ENCODE data around the gene CDT1.

Gene CDT1

DNA sequence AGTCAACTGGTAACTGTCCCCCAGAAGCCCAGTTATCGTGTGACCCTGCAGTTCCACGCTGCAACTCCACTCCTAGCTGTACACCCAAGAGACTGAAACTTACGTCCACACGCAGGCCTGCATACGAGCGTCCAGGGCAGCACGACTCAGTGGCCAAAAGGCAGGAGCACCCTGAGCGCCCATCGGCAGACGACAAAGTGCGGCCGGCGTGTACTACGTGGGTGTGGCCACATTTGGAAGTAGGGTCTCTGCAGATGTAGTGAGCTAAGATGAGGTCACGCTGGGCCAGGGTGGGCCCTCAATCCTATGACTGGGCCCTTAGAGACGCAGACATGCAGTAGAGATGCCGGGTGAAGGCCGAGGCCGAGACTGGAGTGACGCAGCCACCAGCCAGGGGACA lies 39.7 kb downstream of the CDT1 start:
- Histone ChIP-seq H4K8ac (ENCODE audit: low read depth, low read length) (peak overlapping the region; percentile 65), H3K4me3 (ENCODE audit: low read length in 2 of 2) (no peak overlapping the region), H3K4me1 (ENCODE audit: control insufficient read depth in 2 of 2, insufficient read depth in 1 of 2, low read depth in 1 of 2, low read length in 2 of 2) (no peaks in the 10 kb centered on the region), H3K23ac (ENCODE audit: low read depth, low read length, poor library complexity) (no peak overlapping the region), H3K27me3 (ENCODE audit: control insufficient read depth in 3 of 3, insufficient read depth in 3 of 3, low read depth in 1 of 3, low read length in 3 of 3) (no peaks in the 10 kb centered on the region), H3K79me1 (ENCODE audit: low read depth, low read length) (peaks cover 6% of the 10 kb centered on the region), H2AK5ac (ENCODE audit: low read depth, low read length) (peak overlapping the region; percentile 18), H3K4ac (ENCODE audit: low read length) (no peak overlapping the region), H3K36me3 (replicated peaks in 1 of 2; ENCODE audit: control insufficient read depth in 2 of 2, insufficient read depth in 2 of 2, low read length in 2 of 2) (peaks cover 0 to 6% of the 10 kb centered on the region in 2 donors), H3K9ac (ENCODE audit: low read depth, low read length, poor library complexity) (no peak overlapping the region), H3K4me2 (ENCODE audit: insufficient read depth, low read length, poor library complexity, severe bottlenecking) (no peak overlapping the region), H2BK12ac (ENCODE audit: low read length) (no peak overlapping the region), H2BK5ac (ENCODE audit: low read length) (no peak overlapping the region), H4K91ac (ENCODE audit: low read depth, low read length, poor library complexity) (no peak overlapping the region), H2BK15ac (ENCODE audit: low read length) (no peak overlapping the region), H3K9me3 (replicated peaks in 1 of 2; ENCODE audit: control insufficient read depth in 2 of 2, insufficient read depth in 1 of 2, low read depth in 1 of 2, low read length in 2 of 2) (no peaks in the 10 kb centered on the region), H3K14ac (ENCODE audit: low read length) (peak overlapping the region; percentile 71), H2BK120ac (ENCODE audit: low read depth, low read length) (no peak overlapping the region), H3K18ac (ENCODE audit: low read length) (no peak overlapping the region), H2AFZ (ENCODE audit: low read length) (no peak overlapping the region), H3K27ac (replicated peaks; ENCODE audit: low read length) (no peak overlapping the region)
- WGBS, 2 donors (ENCODE audit: extremely low coverage in 2 of 2, insufficient read length in 2 of 2, insufficient replicate concordance in 1 of 2), result no CpG with 5 or more reads among the region's 20 CpGs
- no peak for DNase-seq (ENCODE audit: low spot score)

DNA sequence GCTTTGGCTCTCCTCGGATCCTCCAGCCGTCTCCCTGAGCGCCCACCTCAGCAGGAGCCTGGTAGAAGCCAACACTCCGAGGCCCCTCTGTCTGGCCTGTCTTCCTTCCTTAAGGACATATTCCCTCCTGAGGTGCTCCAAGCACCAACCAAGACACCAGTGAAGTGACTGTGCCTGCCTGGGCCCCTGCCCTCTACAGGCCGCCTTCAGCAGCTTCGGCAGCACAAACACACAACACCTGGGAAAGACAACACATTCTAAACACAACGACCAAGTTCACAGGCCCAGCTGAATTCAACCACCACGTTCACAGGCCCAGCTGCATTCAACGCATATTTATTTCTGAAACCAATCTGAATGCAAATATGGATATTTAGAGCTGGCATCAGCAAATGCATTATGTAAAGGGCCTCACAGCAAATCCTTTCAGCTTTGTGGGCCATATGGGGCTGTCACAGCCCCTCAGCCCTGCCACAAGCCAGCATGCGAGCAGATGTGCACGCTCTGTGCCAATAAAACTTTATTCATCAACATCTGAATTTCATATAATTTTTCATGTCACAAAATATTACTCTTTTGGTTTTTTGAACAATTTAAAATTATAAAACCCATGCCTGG lies 40.9 kb downstream of the CDT1 start:
- no peak overlapping the region for H2BK120ac ChIP-seq (ENCODE audit: low read depth, low read length)
- H4K8ac ChIP-seq (ENCODE audit: low read depth, low read length), result peak overlapping the region; percentile 65
- H3K4ac ChIP-seq (ENCODE audit: low read length), result no peak overlapping the region
- no peak overlapping the region for H3K14ac ChIP-seq (ENCODE audit: low read length)
- no peak overlapping the region for H3K9ac ChIP-seq (ENCODE audit: low read depth, low read length, poor library complexity)
- no peaks in the 10 kb centered on the region for H3K4me1 ChIP-seq (ENCODE audit: control insufficient read depth in 2 of 2, insufficient read depth in 1 of 2, low read depth in 1 of 2, low read length in 2 of 2)
- H3K27ac ChIP-seq (replicated peaks; ENCODE audit: low read length), result no peak overlapping the region
- H2AK5ac ChIP-seq (ENCODE audit: low read depth, low read length), result no peak overlapping the region
- H3K23ac ChIP-seq (ENCODE audit: low read depth, low read length, poor library complexity), result no peak overlapping the region
- H3K4me3 ChIP-seq (ENCODE audit: low read length in 2 of 2), result no peak overlapping the region
- no peak for DNase-seq (ENCODE audit: low spot score)
- H3K18ac ChIP-seq (ENCODE audit: low read length), result no peak overlapping the region
- H2BK5ac ChIP-seq (ENCODE audit: low read length), result peak overlapping the region; percentile 29
- no peak overlapping the region for H2BK12ac ChIP-seq (ENCODE audit: low read length)
- H2AFZ ChIP-seq (ENCODE audit: low read length), result no peak overlapping the region
- H4K91ac ChIP-seq (ENCODE audit: low read depth, low read length, poor library complexity), result no peak overlapping the region
- peaks cover 0 to 4% of the 10 kb centered on the region in 2 donors for H3K36me3 ChIP-seq (replicated peaks in 1 of 2; ENCODE audit: control insufficient read depth in 2 of 2, insufficient read depth in 2 of 2, low read length in 2 of 2)
- H3K27me3 ChIP-seq (ENCODE audit: control insufficient read depth in 3 of 3, insufficient read depth in 3 of 3, low read depth in 1 of 3, low read length in 3 of 3), result no peaks in the 10 kb centered on the region
- no peaks in the 10 kb centered on the region for H3K9me3 ChIP-seq (replicated peaks in 1 of 2; ENCODE audit: control insufficient read depth in 2 of 2, insufficient read depth in 1 of 2, low read depth in 1 of 2, low read length in 2 of 2)
- WGBS, 2 donors (ENCODE audit: extremely low coverage in 2 of 2, insufficient read length in 2 of 2, insufficient replicate concordance in 1 of 2), result no CpG with 5 or more reads among the region's 11 CpGs
- peaks cover 4% of the 10 kb centered on the region for H3K79me1 ChIP-seq (ENCODE audit: low read depth, low read length)
- no peak overlapping the region for H3K4me2 ChIP-seq (ENCODE audit: insufficient read depth, low read length, poor library complexity, severe bottlenecking)
- no peak overlapping the region for H2BK15ac ChIP-seq (ENCODE audit: low read length)

DNA sequence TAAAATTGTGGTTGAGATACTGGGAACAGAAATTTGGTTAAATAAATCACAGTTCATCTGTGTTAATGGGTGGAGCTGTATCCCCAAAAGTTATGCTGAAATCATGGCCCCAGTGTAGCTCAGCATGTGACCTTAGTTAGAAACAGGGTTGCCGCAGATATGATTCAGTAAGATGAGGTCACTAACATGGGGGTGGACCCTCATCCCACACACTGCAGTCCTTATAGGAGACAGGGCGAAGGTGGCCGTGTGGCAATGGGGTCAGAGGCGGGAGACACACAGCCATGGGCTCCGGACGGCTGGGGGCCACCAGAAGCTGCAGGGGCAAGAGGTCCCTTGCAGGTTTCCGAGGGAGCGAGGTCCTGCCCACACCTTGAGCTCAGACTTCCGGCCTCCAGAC lies 42.5 kb downstream of the CDT1 start:
- no peak overlapping the region for H3K4me3 ChIP-seq (ENCODE audit: low read length in 2 of 2)
- no CpG with 5 or more reads among the region's 9 CpGs for WGBS, 2 donors (ENCODE audit: extremely low coverage in 2 of 2, insufficient read length in 2 of 2, insufficient replicate concordance in 1 of 2)
- no peak for DNase-seq (ENCODE audit: low spot score)
- H3K36me3 ChIP-seq (replicated peaks in 1 of 2; ENCODE audit: control insufficient read depth in 2 of 2, insufficient read depth in 2 of 2, low read length in 2 of 2), result peaks cover 0 to 8% of the 10 kb centered on the region in 2 donors
- no peak overlapping the region for H3K4me2 ChIP-seq (ENCODE audit: insufficient read depth, low read length, poor library complexity, severe bottlenecking)
- H3K27ac ChIP-seq (replicated peaks; ENCODE audit: low read length), result no peak overlapping the region
- no peak overlapping the region for H3K14ac ChIP-seq (ENCODE audit: low read length)
- H2BK15ac ChIP-seq (ENCODE audit: low read length), result no peak overlapping the region
- no peak overlapping the region for H3K23ac ChIP-seq (ENCODE audit: low read depth, low read length, poor library complexity)
- H2BK12ac ChIP-seq (ENCODE audit: low read length), result no peak overlapping the region
- no peak overlapping the region for H3K4ac ChIP-seq (ENCODE audit: low read length)
- no peak overlapping the region for H4K8ac ChIP-seq (ENCODE audit: low read depth, low read length)
- no peak overlapping the region for H4K91ac ChIP-seq (ENCODE audit: low read depth, low read length, poor library complexity)
- no peaks in the 10 kb centered on the region for H3K9me3 ChIP-seq (replicated peaks in 1 of 2; ENCODE audit: control insufficient read depth in 2 of 2, insufficient read depth in 1 of 2, low read depth in 1 of 2, low read length in 2 of 2)
- H2BK5ac ChIP-seq (ENCODE audit: low read length), result no peak overlapping the region
- no peak overlapping the region for H3K9ac ChIP-seq (ENCODE audit: low read depth, low read length, poor library complexity)
- no peak overlapping the region for H2AK5ac ChIP-seq (ENCODE audit: low read depth, low read length)
- H3K18ac ChIP-seq (ENCODE audit: low read length), result no peak overlapping the region
- H2BK120ac ChIP-seq (ENCODE audit: low read depth, low read length), result no peak overlapping the region
- H3K4me1 ChIP-seq (ENCODE audit: control insufficient read depth in 2 of 2, insufficient read depth in 1 of 2, low read depth in 1 of 2, low read length in 2 of 2), result no peaks in the 10 kb centered on the region
- no peaks in the 10 kb centered on the region for H3K27me3 ChIP-seq (ENCODE audit: control insufficient read depth in 3 of 3, insufficient read depth in 3 of 3, low read depth in 1 of 3, low read length in 3 of 3)
- H3K79me1 ChIP-seq (ENCODE audit: low read depth, low read length), result peaks cover 7% of the 10 kb centered on the region
- H2AFZ ChIP-seq (ENCODE audit: low read length), result no peak overlapping the region

DNA sequence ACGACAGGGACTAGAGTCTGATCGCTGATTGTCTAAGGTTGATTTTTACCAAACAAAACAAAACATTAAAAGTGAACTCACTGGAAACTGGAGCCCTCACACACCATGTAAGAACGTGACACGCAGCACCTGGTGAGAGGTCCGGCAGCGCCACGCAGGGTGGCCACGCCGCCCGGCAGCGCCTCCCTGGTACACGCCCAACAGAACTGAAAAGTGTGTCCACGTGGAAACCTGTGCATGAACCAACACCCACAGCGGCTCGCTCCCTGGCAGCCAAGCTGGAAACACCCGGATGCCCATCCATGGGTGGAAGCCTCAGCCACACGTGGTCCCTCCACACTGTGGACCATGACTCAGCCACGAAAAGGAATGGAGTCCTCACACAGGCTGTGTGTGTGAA lies 44.1 kb downstream of the CDT1 start:
- Histone ChIP-seq H3K9me3 (replicated peaks in 1 of 2; ENCODE audit: control insufficient read depth in 2 of 2, insufficient read depth in 1 of 2, low read depth in 1 of 2, low read length in 2 of 2) (no peaks in the 10 kb centered on the region), H3K4me2 (ENCODE audit: insufficient read depth, low read length, poor library complexity, severe bottlenecking) (no peak overlapping the region), H2BK120ac (ENCODE audit: low read depth, low read length) (no peak overlapping the region), H3K14ac (ENCODE audit: low read length) (no peak overlapping the region), H3K18ac (ENCODE audit: low read length) (no peak overlapping the region), H3K4me3 (ENCODE audit: low read length in 2 of 2) (no peak overlapping the region), H3K23ac (ENCODE audit: low read depth, low read length, poor library complexity) (no peak overlapping the region), H2BK12ac (ENCODE audit: low read length) (no peak overlapping the region), H3K4ac (ENCODE audit: low read length) (no peak overlapping the region), H3K4me1 (ENCODE audit: control insufficient read depth in 2 of 2, insufficient read depth in 1 of 2, low read depth in 1 of 2, low read length in 2 of 2) (no peaks in the 10 kb centered on the region), H3K79me1 (ENCODE audit: low read depth, low read length) (peaks cover 5% of the 10 kb centered on the region), H2AFZ (ENCODE audit: low read length) (no peak overlapping the region), H2BK5ac (ENCODE audit: low read length) (no peak overlapping the region), H3K27me3 (ENCODE audit: control insufficient read depth in 3 of 3, insufficient read depth in 3 of 3, low read depth in 1 of 3, low read length in 3 of 3) (no peaks in the 10 kb centered on the region), H4K91ac (ENCODE audit: low read depth, low read length, poor library complexity) (no peak overlapping the region), H3K27ac (replicated peaks; ENCODE audit: low read length) (no peak overlapping the region), H3K9ac (ENCODE audit: low read depth, low read length, poor library complexity) (peak overlapping the region; percentile 7), H4K8ac (ENCODE audit: low read depth, low read length) (no peak overlapping the region), H3K36me3 (replicated peaks in 1 of 2; ENCODE audit: control insufficient read depth in 2 of 2, insufficient read depth in 2 of 2, low read length in 2 of 2) (peaks cover 0 to 8% of the 10 kb centered on the region in 2 donors), H2BK15ac (ENCODE audit: low read length) (no peak overlapping the region), H2AK5ac (ENCODE audit: low read depth, low read length) (no peak overlapping the region)
- no CpG with 5 or more reads among the region's 18 CpGs for WGBS, 2 donors (ENCODE audit: extremely low coverage in 2 of 2, insufficient read length in 2 of 2, insufficient replicate concordance in 1 of 2)
- DNase-seq (ENCODE audit: low spot score), result no peak

Measured in neuronal stem cell (in vitro differentiated cells).